ENCODE measurements around the gene IGFBP5. TPM values are rescaled to one million over a fixed set of nuclear protein-coding genes. Genes with fewer than 3 reads are reported as not detected.

Gene IGFBP5
- total RNA-seq, 2 experiments from 2014 or later: 0.02 TPM; not detected in 1

DNA sequence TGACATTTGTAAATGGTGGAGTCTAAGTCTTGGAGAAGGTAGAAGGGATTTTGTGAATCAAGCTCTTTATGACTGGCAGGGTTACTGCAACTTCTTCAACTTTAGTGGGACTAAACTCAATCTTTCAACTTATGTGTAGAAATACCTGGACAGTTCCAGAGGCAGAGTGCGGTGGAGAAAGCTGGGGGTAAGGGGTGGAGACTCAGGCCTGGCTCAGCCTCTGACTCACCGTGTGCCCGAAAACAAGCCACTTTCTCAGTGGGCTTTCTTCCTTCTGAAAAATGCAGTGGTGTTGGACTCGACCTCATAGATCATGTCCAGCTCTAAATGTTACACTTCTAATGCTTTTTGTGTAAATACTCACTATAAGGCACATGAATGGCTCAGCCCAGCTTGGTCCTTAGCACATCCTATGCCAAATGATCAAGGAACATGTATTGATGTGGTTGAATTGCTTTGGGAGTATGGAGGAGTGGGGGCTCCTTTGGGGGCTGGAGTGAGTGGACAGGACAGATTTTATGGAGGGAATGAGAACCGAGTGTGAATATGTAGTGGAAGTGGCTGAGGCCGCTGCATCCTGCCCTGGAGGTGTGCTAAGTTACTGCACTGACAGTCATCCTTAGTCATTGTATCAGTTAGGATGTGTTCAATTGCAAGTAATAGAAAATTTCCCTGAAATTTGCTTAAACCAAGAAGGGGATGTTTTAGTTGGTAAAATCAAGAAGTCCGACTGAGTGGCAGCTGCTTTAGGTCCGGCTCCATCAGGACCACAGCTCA, 32.2 kb upstream of the IGFBP5 start:
- Mint-ChIP-seq H3K36me3 (no peaks in the 10 kb centered on the region), H3K4me3 (no peak overlapping the region), H3K27me3 (peaks cover 4% of the 10 kb centered on the region), H3K27ac (no peak overlapping the region), H3K9me3 (ENCODE audit: low read depth) (no peaks in the 10 kb centered on the region), H3K4me1 (no peaks in the 10 kb centered on the region)
- DNase-seq (no peak), ATAC-seq (no peak)
- CTCF ChIA-PET: no interaction called here

GRCh38 chr2:216724190-216724589, 28.8 kb upstream of the IGFBP5 start:
- no peak for DNase-seq
- Mint-ChIP-seq H3K9me3 (ENCODE audit: low read depth) (no peaks in the 10 kb centered on the region), H3K4me1 (no peaks in the 10 kb centered on the region), H3K4me3 (no peak overlapping the region), H3K36me3 (no peaks in the 10 kb centered on the region), H3K27me3 (peaks cover 5% of the 10 kb centered on the region), H3K27ac (no peak overlapping the region)
- ATAC-seq: no peak
- CTCF ChIA-PET: no interaction called here

DNA sequence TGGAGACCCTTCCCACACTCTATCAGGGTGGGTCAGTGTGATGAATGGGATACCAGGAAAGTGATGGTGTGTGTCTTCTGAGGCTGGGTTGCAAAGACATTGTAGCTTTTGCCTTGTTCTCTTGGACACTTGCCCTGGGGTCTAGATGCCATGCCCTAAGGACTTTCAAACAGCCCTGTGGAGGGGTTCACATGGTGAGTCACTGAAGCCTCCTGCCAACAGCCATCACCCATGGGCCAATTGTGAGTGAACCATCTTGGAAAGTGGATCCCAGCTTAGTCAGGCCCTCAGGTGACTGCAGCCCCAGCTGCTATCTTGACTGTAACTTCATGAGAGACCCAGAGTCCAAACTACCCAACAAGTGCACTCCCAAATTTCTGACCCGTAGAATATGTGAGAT, 25.8 kb upstream of the IGFBP5 start:
- H3K4me3 Mint-ChIP-seq: no peak overlapping the region
- ATAC-seq (no peak), DNase-seq (no peak)
- no peaks in the 10 kb centered on the region for H3K9me3 Mint-ChIP-seq (ENCODE audit: low read depth)
- no peaks in the 10 kb centered on the region for H3K4me1 Mint-ChIP-seq
- CTCF ChIA-PET: no interaction called here
- H3K36me3 Mint-ChIP-seq: no peaks in the 10 kb centered on the region
- peaks cover 3% of the 10 kb centered on the region for H3K27me3 Mint-ChIP-seq
- H3K27ac Mint-ChIP-seq: no peak overlapping the region

DNA sequence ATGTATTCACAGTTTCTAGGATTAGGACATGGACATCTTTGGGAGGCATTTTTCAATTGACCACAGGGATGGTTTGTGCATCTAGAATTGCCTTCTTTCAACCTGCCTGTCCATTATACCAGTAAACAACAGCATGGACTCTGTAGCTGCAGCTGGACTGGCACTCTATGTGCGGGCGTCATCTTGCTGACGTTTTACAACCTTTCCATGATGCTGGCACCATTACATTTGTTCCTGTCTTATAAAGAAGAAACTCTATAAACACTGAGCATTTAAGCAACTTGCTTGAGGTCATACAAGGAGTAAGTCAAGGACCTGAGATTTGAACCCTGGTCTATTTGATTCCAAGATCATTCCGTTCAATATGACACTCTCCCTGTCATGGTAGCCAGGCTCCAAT, 25.4 kb upstream of the IGFBP5 start:
- ATAC-seq: no peak
- no peak for DNase-seq
- H3K36me3 Mint-ChIP-seq: no peaks in the 10 kb centered on the region
- no peak overlapping the region for H3K27ac Mint-ChIP-seq
- H3K4me3 Mint-ChIP-seq: no peak overlapping the region
- no peaks in the 10 kb centered on the region for H3K4me1 Mint-ChIP-seq
- CTCF ChIA-PET: no interaction called here
- H3K9me3 Mint-ChIP-seq (ENCODE audit: low read depth): no peaks in the 10 kb centered on the region
- H3K27me3 Mint-ChIP-seq: peaks cover 3% of the 10 kb centered on the region

- Mint-ChIP-seq H3K4me3 (no peak overlapping the region), H3K9me3 (ENCODE audit: low read depth) (no peaks in the 10 kb centered on the region), H3K27me3 (peaks cover 6% of the 10 kb centered on the region), H3K4me1 (no peaks in the 10 kb centered on the region), H3K36me3 (no peaks in the 10 kb centered on the region), H3K27ac (no peak overlapping the region)
- no peak for ATAC-seq
- CTCF ChIA-PET: no interaction called here
- no peak for DNase-seq
Measured at GRCh38 chr2:216717907-216718615, 22.7 kb upstream of the IGFBP5 start.

DNA sequence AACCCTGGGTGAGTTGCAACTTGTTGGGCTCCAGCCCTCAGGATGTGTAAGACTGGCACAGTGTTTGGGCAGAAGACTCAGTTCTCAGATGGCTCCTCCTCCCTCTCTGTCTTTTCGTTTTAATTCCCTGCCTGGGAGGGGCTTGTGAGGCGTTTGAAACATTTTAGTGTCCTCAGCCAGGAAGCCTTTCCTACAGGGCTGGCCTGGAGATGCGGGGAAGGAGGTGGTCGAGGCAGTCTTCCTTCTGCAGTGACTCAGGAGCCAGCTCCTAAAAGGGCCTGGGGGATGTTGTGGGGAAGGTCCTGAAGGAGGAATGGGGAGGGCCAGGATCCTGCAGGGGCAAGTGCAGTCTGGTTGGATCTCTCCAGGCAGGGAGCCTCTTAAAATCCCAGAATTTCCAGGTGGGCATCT, 22.1 kb upstream of the IGFBP5 start:
- Mint-ChIP-seq H3K9me3 (ENCODE audit: low read depth) (no peaks in the 10 kb centered on the region), H3K4me3 (no peak overlapping the region), H3K4me1 (no peaks in the 10 kb centered on the region), H3K36me3 (no peaks in the 10 kb centered on the region), H3K27me3 (peaks cover 6% of the 10 kb centered on the region), H3K27ac (no peak overlapping the region)
- CTCF ChIA-PET: no interaction called here
- no peak for ATAC-seq
- DNase-seq: no peak

DNA sequence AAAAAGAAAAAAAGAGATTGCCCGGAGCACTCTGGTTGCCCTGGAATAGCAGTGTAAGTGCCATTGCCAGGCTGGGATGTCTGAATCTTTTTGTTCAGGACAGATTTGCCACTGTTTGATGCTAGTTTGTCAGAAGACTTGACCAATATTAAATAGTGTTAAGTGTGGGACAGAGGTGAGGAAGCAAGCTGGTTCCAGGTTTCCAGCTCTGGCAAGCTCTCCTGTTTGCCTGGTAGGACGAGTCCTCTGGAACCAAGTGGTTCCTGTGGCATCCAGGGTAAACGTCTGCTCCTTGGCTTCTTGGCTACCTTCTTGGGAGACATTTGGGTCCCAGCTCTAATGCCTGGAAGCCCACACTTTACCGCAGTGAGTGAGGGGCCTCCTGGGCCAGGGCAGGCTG, 20.8 kb upstream of the IGFBP5 start:
- ATAC-seq (no peak), DNase-seq (no peak)
- Mint-ChIP-seq H3K4me3 (no peak overlapping the region), H3K36me3 (no peaks in the 10 kb centered on the region), H3K4me1 (no peaks in the 10 kb centered on the region), H3K27ac (no peak overlapping the region), H3K9me3 (ENCODE audit: low read depth) (no peaks in the 10 kb centered on the region), H3K27me3 (peaks cover 11% of the 10 kb centered on the region)
- CTCF ChIA-PET: no interaction called here

- CTCF ChIA-PET: no interaction called here
- Mint-ChIP-seq H3K9me3 (ENCODE audit: low read depth) (no peaks in the 10 kb centered on the region), H3K4me3 (no peak overlapping the region), H3K27me3 (peaks cover 12% of the 10 kb centered on the region), H3K27ac (no peak overlapping the region), H3K4me1 (no peaks in the 10 kb centered on the region), H3K36me3 (no peaks in the 10 kb centered on the region)
- ATAC-seq: no peak
- DNase-seq: no peak
Measured at GRCh38 chr2:216715402-216715974, 20.1 kb upstream of the IGFBP5 start.

DNA sequence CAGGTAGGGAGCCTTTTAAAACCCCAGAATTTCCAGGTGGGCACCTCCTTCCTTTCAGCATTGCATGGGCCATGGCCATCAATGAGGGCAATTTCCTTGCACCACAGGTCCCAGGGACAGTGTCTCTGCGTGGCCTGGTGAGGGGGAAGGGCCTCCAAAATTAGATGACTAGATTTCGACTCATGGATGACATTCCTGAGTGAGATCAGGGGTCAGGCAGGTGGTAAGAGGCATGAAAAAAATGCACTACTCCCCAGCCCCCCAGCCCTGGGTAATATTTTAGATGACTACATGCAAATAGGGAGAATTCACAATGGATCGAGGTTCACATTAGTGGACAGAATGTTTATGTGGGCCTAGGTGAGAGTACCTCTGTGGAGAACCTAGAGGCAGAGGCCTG, 19.0 kb upstream of the IGFBP5 start:
- peaks cover 13% of the 10 kb centered on the region for H3K27me3 Mint-ChIP-seq
- no peaks in the 10 kb centered on the region for H3K36me3 Mint-ChIP-seq
- DNase-seq (no peak), ATAC-seq (no peak)
- CTCF ChIA-PET: no interaction called here
- no peaks in the 10 kb centered on the region for H3K4me1 Mint-ChIP-seq
- no peaks in the 10 kb centered on the region for H3K9me3 Mint-ChIP-seq (ENCODE audit: low read depth)
- H3K27ac Mint-ChIP-seq: no peak overlapping the region
- no peak overlapping the region for H3K4me3 Mint-ChIP-seq

DNA sequence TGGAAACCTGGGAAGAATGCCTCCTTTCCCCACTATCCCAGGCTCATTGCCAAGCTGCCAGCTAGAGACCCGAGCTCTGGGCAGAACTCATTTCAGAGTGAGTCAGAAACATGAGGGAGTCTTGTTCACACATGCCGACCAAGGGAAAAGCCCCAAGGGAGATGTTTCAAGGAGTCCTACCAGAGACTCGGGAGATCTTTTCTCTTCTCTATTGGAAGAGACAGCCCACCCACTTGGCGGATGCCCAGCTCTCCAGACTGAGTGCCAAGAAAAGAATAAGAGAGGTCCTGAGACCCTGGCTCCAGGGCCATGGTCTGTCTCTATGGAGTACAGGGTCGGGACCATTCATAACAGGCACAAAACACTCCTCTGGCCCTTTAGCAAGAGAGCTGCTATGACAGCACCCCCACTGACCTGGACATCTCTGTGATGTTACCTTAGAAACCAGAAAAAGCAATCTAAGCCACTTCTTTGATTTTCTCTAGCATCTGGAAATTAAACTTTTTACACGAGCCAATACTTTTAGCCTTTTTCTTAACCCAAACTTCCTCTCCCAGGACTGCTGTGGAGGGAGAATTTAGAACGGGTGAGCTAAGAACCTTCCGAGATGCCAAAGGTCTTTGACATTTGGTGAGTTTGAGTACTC, 18.5 kb upstream of the IGFBP5 start:
- Mint-ChIP-seq H3K27me3 (peaks cover 13% of the 10 kb centered on the region), H3K4me3 (no peak overlapping the region), H3K36me3 (no peaks in the 10 kb centered on the region), H3K4me1 (no peaks in the 10 kb centered on the region), H3K27ac (no peak overlapping the region), H3K9me3 (ENCODE audit: low read depth) (no peaks in the 10 kb centered on the region)
- DNase-seq (no peak), ATAC-seq (no peak)
- CTCF ChIA-PET: no interaction called here

DNA sequence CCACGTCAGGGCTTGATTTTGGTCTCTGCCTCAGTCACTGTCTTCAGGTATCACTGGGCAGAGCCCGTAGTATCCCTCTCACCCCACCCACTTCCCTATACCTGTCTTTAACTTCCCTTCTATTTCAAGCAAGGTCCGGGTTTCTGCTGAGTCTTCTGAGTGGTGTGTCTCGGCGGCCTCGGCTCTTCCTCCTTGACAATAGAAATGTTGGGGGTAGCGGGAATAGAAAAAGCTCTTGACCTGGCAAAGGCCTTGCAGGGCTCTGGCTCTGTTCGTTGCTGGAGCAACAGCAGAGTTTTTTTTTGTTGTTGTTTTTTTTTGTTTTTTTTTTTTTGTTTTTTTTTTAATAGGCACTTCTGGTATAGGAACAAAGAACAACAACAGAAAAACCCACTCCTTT, 16.0 kb upstream of the IGFBP5 start:
- CTCF ChIA-PET: interaction anchor here (0.9 kb wide), 1 partner anchor 13 kb away, joined by 3 read pairs; no protein-coding TSS in a partner anchor
- H3K27me3 Mint-ChIP-seq: peaks cover 13% of the 10 kb centered on the region
- no peaks in the 10 kb centered on the region for H3K36me3 Mint-ChIP-seq
- H3K4me3 Mint-ChIP-seq: no peak overlapping the region
- no peaks in the 10 kb centered on the region for H3K4me1 Mint-ChIP-seq
- ATAC-seq (no peak), DNase-seq (no peak)
- H3K9me3 Mint-ChIP-seq (ENCODE audit: low read depth): no peaks in the 10 kb centered on the region
- no peak overlapping the region for H3K27ac Mint-ChIP-seq

- DNase-seq (no peak), ATAC-seq (no peak)
- H3K9me3 Mint-ChIP-seq (ENCODE audit: low read depth): no peaks in the 10 kb centered on the region
- H3K27ac Mint-ChIP-seq: no peak overlapping the region
- CTCF ChIA-PET: no interaction called here
- H3K27me3 Mint-ChIP-seq: peaks cover 13% of the 10 kb centered on the region
- H3K36me3 Mint-ChIP-seq: no peaks in the 10 kb centered on the region
- no peak overlapping the region for H3K4me3 Mint-ChIP-seq
- no peaks in the 10 kb centered on the region for H3K4me1 Mint-ChIP-seq
Measured at GRCh38 chr2:216710551-216711301, 15.4 kb upstream of the IGFBP5 start.

GRCh38 chr2:216702756-216703155, 7.4 kb upstream of the IGFBP5 start:
- no peak overlapping the region for H3K27ac Mint-ChIP-seq
- no peak for ATAC-seq
- no peaks in the 10 kb centered on the region for H3K4me1 Mint-ChIP-seq
- H3K4me3 Mint-ChIP-seq: no peak overlapping the region
- DNase-seq: no peak
- H3K27me3 Mint-ChIP-seq: peaks cover 18% of the 10 kb centered on the region
- no peaks in the 10 kb centered on the region for H3K36me3 Mint-ChIP-seq
- CTCF ChIA-PET: interaction anchor here (2.1 kb wide), 1 partner anchor 12 kb away, joined by 4 read pairs; no protein-coding TSS in a partner anchor
- no peaks in the 10 kb centered on the region for H3K9me3 Mint-ChIP-seq (ENCODE audit: low read depth)
